SU-DHL-6 (cell line): ENCODE data around the gene DBF4B.

Experiments
- H2AFZ ChIP-seq: fragments of 200-600 bp; sonication (generic); 2 replicates; pipeline ENCODE4 v1.6.1; 2014; ENCODE audit warnings: low read depth, mild to moderate bottlenecking, moderate library complexity, mixed read lengths, antibody characterized with exemption, low read length; ENCODE audit not compliant: severe bottlenecking
- H3F3A ChIP-seq: fragments of 200-600 bp; shearing (Covaris generic); 2 replicates; pipeline ENCODE4 v1.6.0; 2016; ENCODE audit warnings: antibody characterized with exemption, mild to moderate bottlenecking; ENCODE audit not compliant: insufficient read depth
- H3K27ac ChIP-seq: fragments of 200-600 bp; sonication (generic); 2 replicates; pipeline ENCODE4 v1.5.1; 2016; ENCODE audit warnings: low read depth, mild to moderate bottlenecking, low read length, moderate library complexity, mixed read lengths
- H3K27me3 ChIP-seq: fragments of 200-600 bp; sonication (generic), shearing (Covaris generic); 2 replicates; pipeline ENCODE4 v1.6.0; 2014; ENCODE audit warnings: mild to moderate bottlenecking, low read length
- H3K36me3 ChIP-seq: fragments of 200-600 bp; sonication (generic); 2 replicates; pipeline ENCODE4 v1.6.1; 2014; ENCODE audit warnings: mild to moderate bottlenecking, low read length, mixed read lengths
- H3K4me2 ChIP-seq: fragments of 300-600, 200-600 bp; shearing (Covaris generic), sonication (generic); 2 replicates; pipeline ENCODE4 v1.6.0; 2014; ENCODE audit warnings: low read length, low read depth, mild to moderate bottlenecking; ENCODE audit not compliant: poor library complexity, severe bottlenecking
- H3K4me3 ChIP-seq: fragments of 200-600 bp; sonication (generic); 2 replicates; pipeline ENCODE4 v1.5.1; 2014; ENCODE audit warnings: antibody characterized with exemption, low read length, mild to moderate bottlenecking, mixed read lengths; ENCODE audit not compliant: insufficient read depth, poor library complexity, severe bottlenecking
- H3K79me2 ChIP-seq: fragments of 200-600 bp; sonication (generic); 2 replicates; pipeline ENCODE4 v1.6.1; 2014; ENCODE audit warnings: mild to moderate bottlenecking, low read length, moderate library complexity; ENCODE audit not compliant: insufficient read depth
- H3K9ac ChIP-seq: fragments of 200-600 bp; sonication (generic); 2 replicates; pipeline ENCODE4 v1.7.0; 2014; ENCODE audit warnings: mild to moderate bottlenecking, low read length
- H3K9me2 ChIP-seq: fragments of 200-600 bp; sonication (generic); replicated peaks from 2 replicates; pipeline ENCODE4 v1.6.1; 2014; ENCODE audit warnings: low read length; ENCODE audit not compliant: insufficient read depth
- H3K9me3 ChIP-seq: fragments of 200-600 bp; sonication (generic); 2 replicates; pipeline ENCODE4 v1.6.1; 2014; ENCODE audit warnings: low read length, mixed read lengths; ENCODE audit not compliant: insufficient read depth
- H4K20me1 ChIP-seq: fragments of 200-600 bp; sonication (generic); 2 replicates; pipeline ENCODE4 v1.6.1; 2014; ENCODE audit warnings: low read depth, mild to moderate bottlenecking, antibody characterized with exemption, low read length, moderate library complexity, mixed read lengths
- EZH2phosphoT487 ChIP-seq: fragments of 200-600 bp; sonication (generic), shearing (Covaris generic); conservative IDR thresholded peaks from 2 replicates; pipeline ENCODE4 v1.6.1; 2018; ENCODE audit warnings: mild to moderate bottlenecking, antibody characterized with exemption, low read length, moderate library complexity, mixed read lengths
- TF ChIP-seq, protein P1 (sequence below): fragments of 200-600 bp; sonication (generic); IDR thresholded peaks from one replicate; pipeline ENCODE4 v1.5.1; 2017; ENCODE audit warnings: antibody characterized with exemption, mild to moderate bottlenecking, low read length, moderate library complexity; ENCODE audit not compliant: insufficient read depth, poor library complexity, severe bottlenecking

Gene DBF4B, protein sequence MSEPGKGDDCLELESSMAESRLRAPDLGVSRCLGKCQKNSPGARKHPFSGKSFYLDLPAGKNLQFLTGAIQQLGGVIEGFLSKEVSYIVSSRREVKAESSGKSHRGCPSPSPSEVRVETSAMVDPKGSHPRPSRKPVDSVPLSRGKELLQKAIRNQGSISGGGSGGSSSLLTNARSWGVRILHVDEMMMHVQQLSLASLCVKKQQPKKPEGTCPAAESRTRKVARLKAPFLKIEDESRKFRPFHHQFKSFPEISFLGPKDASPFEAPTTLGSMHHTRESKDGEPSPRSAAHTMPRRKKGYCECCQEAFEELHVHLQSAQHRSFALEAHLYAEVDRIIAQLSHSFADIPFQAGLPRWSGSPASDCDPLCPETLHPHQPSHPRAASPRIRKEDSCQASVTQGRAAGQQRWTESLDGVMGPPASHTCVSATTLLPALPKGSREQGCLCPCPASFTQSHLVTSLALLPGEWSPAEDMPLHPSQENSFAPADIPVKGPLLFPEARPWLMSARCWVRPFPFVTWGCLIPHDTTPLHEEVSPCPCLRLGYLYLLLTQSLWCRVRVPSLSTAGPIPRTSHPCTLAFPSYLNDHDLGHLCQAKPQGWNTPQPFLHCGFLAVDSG

DNA sequence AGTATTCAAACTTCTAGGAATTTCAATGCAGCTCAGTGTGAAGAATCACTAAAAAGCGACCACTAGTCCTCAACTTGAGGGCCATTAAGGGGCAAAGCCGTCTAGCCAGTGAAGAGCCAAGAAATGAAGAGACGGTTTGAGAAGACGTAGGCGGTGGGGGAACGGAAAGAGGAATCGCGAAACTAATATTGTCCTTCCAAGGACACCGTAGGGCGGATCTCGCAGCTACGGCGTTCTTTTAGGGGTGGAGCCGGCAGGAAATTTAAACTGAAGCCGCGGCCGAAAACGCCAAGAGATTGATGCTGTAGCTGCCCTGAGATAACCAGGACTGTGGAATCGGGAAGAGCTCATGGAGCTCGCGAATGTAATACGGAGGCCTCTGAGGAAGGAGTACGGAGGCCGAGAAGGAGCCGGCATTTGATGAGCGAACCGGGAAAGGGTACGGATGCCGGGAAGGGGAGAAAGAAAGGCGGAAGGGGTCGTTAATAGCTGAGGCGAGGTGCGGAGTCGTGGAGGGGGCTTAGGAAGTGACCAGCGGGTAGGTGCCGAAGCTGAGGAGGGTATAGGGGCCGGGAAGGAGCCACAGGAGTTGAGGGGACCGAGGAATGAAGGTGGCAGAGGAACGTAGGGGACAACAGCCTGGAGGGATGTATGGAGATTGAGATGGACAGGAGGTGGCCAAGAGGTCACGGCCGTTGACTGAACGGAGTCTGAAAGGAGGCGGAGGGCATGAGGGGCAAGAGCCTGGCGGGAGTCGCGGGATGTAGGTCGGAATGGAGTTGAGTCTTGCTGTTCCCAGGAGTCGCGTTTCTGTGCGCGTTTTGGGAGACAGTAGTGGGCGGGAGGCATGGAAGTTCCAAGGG lies at the start of gene DBF4B:
TSS of gene DBF4B (plus strand) at position 265 of the 863 bp plus-strand sequence. CDS start at position 421, 156 bp downstream.
- peak within 1 kb of the TSS; percentile 80 for H3K4me3 ChIP-seq
- no peaks in the 10 kb centered on the region for H3K27me3 ChIP-seq
- peaks cover 21% of the 10 kb centered on the region for H3K79me2 ChIP-seq
- peak within 1 kb of the TSS; percentile 82 for H3K9ac ChIP-seq
- no peaks in the 10 kb centered on the region for H3K9me3 ChIP-seq
- peak within 1 kb of the TSS; percentile 72 for H3K4me2 ChIP-seq
- peak within 1 kb of the TSS; percentile 25 for H3K27ac ChIP-seq
- 0 out of 2 replicates have a peak, but pooled peaks cover 8% of the 10 kb centered on the region for H3F3A ChIP-seq
- no peaks in the 10 kb centered on the region for H3K36me3 ChIP-seq
- TF ChIP-seq, protein P1, sequence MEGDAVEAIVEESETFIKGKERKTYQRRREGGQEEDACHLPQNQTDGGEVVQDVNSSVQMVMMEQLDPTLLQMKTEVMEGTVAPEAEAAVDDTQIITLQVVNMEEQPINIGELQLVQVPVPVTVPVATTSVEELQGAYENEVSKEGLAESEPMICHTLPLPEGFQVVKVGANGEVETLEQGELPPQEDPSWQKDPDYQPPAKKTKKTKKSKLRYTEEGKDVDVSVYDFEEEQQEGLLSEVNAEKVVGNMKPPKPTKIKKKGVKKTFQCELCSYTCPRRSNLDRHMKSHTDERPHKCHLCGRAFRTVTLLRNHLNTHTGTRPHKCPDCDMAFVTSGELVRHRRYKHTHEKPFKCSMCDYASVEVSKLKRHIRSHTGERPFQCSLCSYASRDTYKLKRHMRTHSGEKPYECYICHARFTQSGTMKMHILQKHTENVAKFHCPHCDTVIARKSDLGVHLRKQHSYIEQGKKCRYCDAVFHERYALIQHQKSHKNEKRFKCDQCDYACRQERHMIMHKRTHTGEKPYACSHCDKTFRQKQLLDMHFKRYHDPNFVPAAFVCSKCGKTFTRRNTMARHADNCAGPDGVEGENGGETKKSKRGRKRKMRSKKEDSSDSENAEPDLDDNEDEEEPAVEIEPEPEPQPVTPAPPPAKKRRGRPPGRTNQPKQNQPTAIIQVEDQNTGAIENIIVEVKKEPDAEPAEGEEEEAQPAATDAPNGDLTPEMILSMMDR = no peak
- TF ChIP-seq EZH2phosphoT487 = no peak
- H4K20me1 ChIP-seq = no peaks in the 10 kb centered on the region
- H2AFZ ChIP-seq = peak within 1 kb of the TSS; percentile 87
- no peaks in the 10 kb centered on the region for H3K9me2 ChIP-seq

DNA sequence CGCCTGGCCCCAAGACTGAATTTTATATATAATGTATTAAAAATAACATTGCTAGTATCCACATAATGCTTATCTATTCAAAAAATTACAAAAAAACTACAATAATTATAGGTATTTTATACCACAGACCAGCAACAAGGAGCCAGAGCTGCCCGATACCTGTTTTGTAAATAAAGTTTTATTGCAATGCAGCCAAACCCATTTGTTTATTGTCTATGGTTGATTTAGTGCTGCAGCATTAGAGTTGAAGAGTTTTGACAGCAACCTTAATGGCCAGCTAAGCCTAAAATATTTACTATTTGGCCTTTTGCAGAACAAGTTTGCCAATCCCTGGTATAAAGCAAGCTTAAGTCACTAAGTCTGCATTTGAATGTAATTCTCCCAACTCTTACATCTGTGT lies 46.6 kb upstream of the DBF4B start:
- H3K9me3 ChIP-seq = no peaks in the 10 kb centered on the region
- H3K27ac ChIP-seq = no peak overlapping the region
- no peak overlapping the region for H3K4me2 ChIP-seq
- no peaks in the 10 kb centered on the region for H3K9me2 ChIP-seq
- H3K9ac ChIP-seq = no peak overlapping the region
- H3F3A ChIP-seq = no peaks in the 10 kb centered on the region
- no peak overlapping the region for H2AFZ ChIP-seq
- H3K27me3 ChIP-seq = no peaks in the 10 kb centered on the region
- H3K4me3 ChIP-seq = no peak overlapping the region
- no peaks in the 10 kb centered on the region for H3K36me3 ChIP-seq
- H3K79me2 ChIP-seq = no peaks in the 10 kb centered on the region
- TF ChIP-seq, protein P1 = no peak
- no peak for TF ChIP-seq EZH2phosphoT487
- 0 out of 2 replicates have a peak, but pooled peaks cover 5% of the 10 kb centered on the region for H4K20me1 ChIP-seq

DNA sequence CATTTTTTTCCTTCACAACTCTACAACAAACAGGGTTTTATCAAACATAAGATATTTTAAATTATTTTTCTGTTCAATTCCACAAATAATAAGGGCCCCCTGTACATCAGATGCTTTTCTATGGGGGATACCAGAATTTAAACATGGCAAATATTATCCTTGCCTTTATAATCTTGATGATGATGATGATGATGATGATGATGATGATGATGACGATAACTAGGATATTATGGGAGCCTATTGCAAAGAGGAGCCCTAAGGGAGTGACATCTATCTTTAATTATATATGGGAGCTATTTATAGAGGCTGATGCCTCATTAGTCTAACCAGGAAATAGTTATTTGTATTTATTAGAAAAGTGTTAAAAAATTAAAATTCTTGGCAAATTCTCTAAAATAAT lies 45.4 kb upstream of the DBF4B start:
- no peak overlapping the region for H3K27ac ChIP-seq
- no peak overlapping the region for H2AFZ ChIP-seq
- H4K20me1 ChIP-seq = 0 out of 2 replicates have a peak, but pooled peaks cover 5% of the 10 kb centered on the region
- H3K4me2 ChIP-seq = no peak overlapping the region
- TF ChIP-seq, protein P1 = no peak
- TF ChIP-seq EZH2phosphoT487 = no peak
- no peak overlapping the region for H3K4me3 ChIP-seq
- H3K79me2 ChIP-seq = no peaks in the 10 kb centered on the region
- no peaks in the 10 kb centered on the region for H3F3A ChIP-seq
- H3K27me3 ChIP-seq = no peaks in the 10 kb centered on the region
- no peaks in the 10 kb centered on the region for H3K9me2 ChIP-seq
- no peaks in the 10 kb centered on the region for H3K36me3 ChIP-seq
- no peaks in the 10 kb centered on the region for H3K9me3 ChIP-seq
- H3K9ac ChIP-seq = no peak overlapping the region
